Left lung (tissue), 10 donors: ENCODE results near the gene IL27RA. TPM values are rescaled to one million over a fixed set of nuclear protein-coding genes. Genes with fewer than 3 reads are reported as not detected.
A peak's percentile ranks its signal among the peaks of the same experiment; 100 is the strongest.

Experiments used
- ATAC-seq: fragments of 200-7000 bp; cut with Tn5 transposase; one replicate; pipeline ENCODE4 v1.9.1; 2020; ENCODE audit warnings: moderate library complexity
- DNase-seq, 4 donors: peaks; one replicate each; pipeline ENCODE4 v3.0.0-alpha.2; 2013 to 2020
- H3K27ac ChIP-seq, 2 donors: fragments of 200-600 bp; sonication (generic) in 1 of 2; one replicate each; pipeline versions ENCODE4 v1.5.0 to v1.8.0; 2020 to 2021
- H3K27me3 ChIP-seq, 2 donors: fragments of 200-600 bp; sonication (generic) in 1 of 2; one replicate each; pipeline versions ENCODE4 v1.5.0 to v1.8.0; 2020 to 2021
- H3K36me3 ChIP-seq, 2 donors: fragments of 200-600 bp; sonication (generic) in 1 of 2; one replicate each; pipeline versions ENCODE4 v1.5.0 to v1.8.0; 2020 to 2021
- H3K4me1 ChIP-seq, 2 donors: fragments of 200-600 bp; one replicate each; pipeline ENCODE4 v1.8.0; 2021
- H3K4me3 ChIP-seq, 2 donors: fragments of 200-600 bp; sonication (generic) in 1 of 2; one replicate each; pipeline versions ENCODE4 v1.5.0 to v1.8.0; 2020 to 2021; ENCODE audit warnings: mild to moderate bottlenecking in 1 of 2
- H3K9me3 ChIP-seq, 2 donors: fragments of 200-600 bp; sonication (generic) in 1 of 2; one replicate each; pipeline versions ENCODE4 v1.5.0 to v1.8.0; 2020 to 2021
- CTCF ChIP-seq, 2 donors: fragments of 200-600 bp; sonication (generic) in 1 of 2; IDR thresholded peaks; one replicate each; pipeline versions ENCODE4 v1.5.0 to v1.8.0; 2021; ENCODE audit warnings: antibody characterized with exemption in 2 of 2
- intact Hi-C, 2 donors: fragments of 100-400 bp; cut with DNase I; formaldehyde crosslinking; loops; one replicate each; pipeline versions ENCODE4 v1.11.2 to v1.14.2; 2022
- polyA plus RNA-seq, 6 donors: library from polyadenylated mRNA; unstranded; fragments of 120-200 nt; gene quantifications; one replicate each; pipeline ENCODE4 v1.2.1, GENCODE V29; 2013; ENCODE audit not compliant: insufficient read length in 6 of 6
- total RNA-seq, 2 donors: library from RNA; stranded (reverse); fragmentation: NEBNext Ultra II Directional; extraction: Animal tissue kit (Norgen Biotek cat#: 25700); gene quantifications; one replicate each; pipeline ENCODE4 v1.2.1, GENCODE V29; 2021
- donor health status: DM: no; HTN: yes; CAD: no.
- donor health status: DM: no; HTN: no; CAD: no.

Gene IL27RA
- total and polyA plus RNA-seq, 8 donors: 6.7 to 17.4 (median 8.3) TPM

GRCh38 chr19:14085309-14085995 is 53.9 kb downstream of the IL27RA start, which contains the start of gene C19orf67:
TSS of gene C19orf67 (minus strand) at chr19:14085783. CDS start at chr19:14085627, 156 bp downstream.
- intact Hi-C loops: no loop called here

GRCh38 chr19:14086098-14086497 is 54.5 kb downstream of the IL27RA start:
- Histone ChIP-seq H3K36me3 (peaks cover 0 to 23% of the 10 kb centered on the region in 2 donors), H3K27me3 (no peaks in the 10 kb centered on the region), H3K9me3 (no peaks in the 10 kb centered on the region), H3K27ac (no peak overlapping the region), H3K4me3 (no peak overlapping the region), H3K4me1 (peaks cover 12 to 27% of the 10 kb centered on the region in 2 donors)
- DNase-seq (no peak), ATAC-seq (no peak)
- no peak for TF ChIP-seq CTCF (IDR thresholded peaks at IDR 0.05)
- intact Hi-C loops: no loop called here

More at GRCh38 chr19:14085309-14085995, 53.9 kb downstream of the IL27RA start, which contains the start of gene C19orf67:
- TF ChIP-seq CTCF (IDR thresholded peaks at IDR 0.05): no peak
- Histone ChIP-seq H3K4me3 (no peak within 1 kb of the TSS), H3K9me3 (no peaks in the 10 kb centered on the region), H3K27ac (no peak within 1 kb of the TSS), H3K4me1 (peaks cover 12 to 28% of the 10 kb centered on the region in 2 donors), H3K36me3 (peaks cover 0 to 23% of the 10 kb centered on the region in 2 donors), H3K27me3 (no peaks in the 10 kb centered on the region)
- DNase-seq (no peak), ATAC-seq (no peak)

GRCh38 chr19:14088634-14089411 is 57.3 kb downstream of the IL27RA start:
- no peak for DNase-seq
- H3K4me1 ChIP-seq: peaks cover 7 to 25% of the 10 kb centered on the region in 2 donors
- peaks cover 0 to 11% of the 10 kb centered on the region in 2 donors for H3K9me3 ChIP-seq
- peaks cover 0 to 23% of the 10 kb centered on the region in 2 donors for H3K36me3 ChIP-seq
- no peak overlapping the region for H3K27ac ChIP-seq
- ATAC-seq: no peak
- intact Hi-C loops: no loop called here
- peak overlapping the region; percentile 22 to 73 for H3K4me3 ChIP-seq
- TF ChIP-seq CTCF (IDR thresholded peaks at IDR 0.05): no peak
- no peaks in the 10 kb centered on the region for H3K27me3 ChIP-seq

- intact Hi-C loops: no loop called here
- DNase-seq (no peak), ATAC-seq (no peak)
- no peak overlapping the region for H3K27ac ChIP-seq
- no peaks in the 10 kb centered on the region for H3K27me3 ChIP-seq
- peak in 1 of 2 donors; percentile 10 for TF ChIP-seq CTCF (IDR thresholded peaks at IDR 0.05)
- H3K9me3 ChIP-seq: peaks cover 0 to 11% of the 10 kb centered on the region in 2 donors
- H3K4me1 ChIP-seq: peaks cover 7 to 25% of the 10 kb centered on the region in 2 donors
- peak overlapping the region; percentile 22 to 73 for H3K4me3 ChIP-seq
- peaks cover 0 to 23% of the 10 kb centered on the region in 2 donors for H3K36me3 ChIP-seq
These were observed 57.8 kb downstream of the IL27RA start for GRCh38 chr19:14089412-14089661.
